Ecto neural progenitor cell (in vitro differentiated cells): ENCODE data around the gene BCAR3.

Experiments used
- DNase-seq: peaks from one replicate; pipeline ENCODE4 v3.0.0-alpha.2; 2018; ENCODE audit warnings: low spot score

BCAR3 gene

GRCh38 chr1:93614986-93615581, 66.6 kb downstream of the BCAR3 start:
- no peak for DNase-seq

- DNase-seq: no peak
These were observed 67.1 kb downstream of the BCAR3 start for GRCh38 chr1:93614541-93614940.

- no peak for DNase-seq
These were observed 67.7 kb downstream of the BCAR3 start for GRCh38 chr1:93613898-93614297.

GRCh38 chr1:93612510-93612909, 69.1 kb downstream of the BCAR3 start:
- DNase-seq: no peak

GRCh38 chr1:93611668-93612067, 70.0 kb downstream of the BCAR3 start:
- DNase-seq: no peak

GRCh38 chr1:93609536-93609935, 72.1 kb downstream of the BCAR3 start:
- no peak for DNase-seq

- no peak for DNase-seq
These were observed 73.2 kb downstream of the BCAR3 start for GRCh38 chr1:93608187-93609109.

- no peak for DNase-seq
These were observed 73.8 kb downstream of the BCAR3 start for GRCh38 chr1:93607814-93608186.

- no peak for DNase-seq
These were observed 75.7 kb downstream of the BCAR3 start for GRCh38 chr1:93605812-93606512.

- no peak for DNase-seq
These were observed 76.5 kb downstream of the BCAR3 start for GRCh38 chr1:93605026-93605568.

- no peak for DNase-seq
These were observed 77.2 kb downstream of the BCAR3 start for GRCh38 chr1:93604411-93604810.

- no peak for DNase-seq
These were observed 78.0 kb downstream of the BCAR3 start for GRCh38 chr1:93603601-93604000.

GRCh38 chr1:93603106-93603505, 78.5 kb downstream of the BCAR3 start:
- no peak for DNase-seq

GRCh38 chr1:93602101-93602500, 79.5 kb downstream of the BCAR3 start:
- DNase-seq: no peak

GRCh38 chr1:93601686-93602085, 80.0 kb downstream of the BCAR3 start:
- DNase-seq: no peak

- no peak for DNase-seq
These were observed 81.0 kb downstream of the BCAR3 start for GRCh38 chr1:93600663-93601062.

- DNase-seq: no peak
These were observed 82.2 kb downstream of the BCAR3 start for GRCh38 chr1:93599479-93599878.

GRCh38 chr1:93598861-93599439, 82.7 kb downstream of the BCAR3 start:
- no peak for DNase-seq

GRCh38 chr1:93598396-93598795, 83.2 kb downstream of the BCAR3 start:
- DNase-seq: no peak

GRCh38 chr1:93597709-93598108, 83.9 kb downstream of the BCAR3 start:
- DNase-seq: no peak

GRCh38 chr1:93596329-93597089, 85.1 kb downstream of the BCAR3 start:
- DNase-seq: no peak

GRCh38 chr1:93595743-93596142, 85.9 kb downstream of the BCAR3 start:
- DNase-seq: no peak
